WTC11 (cell line): ENCODE measurements around the gene GRIN1.
"Not testable (repeated sequence)": the region's sequence is repeated elsewhere in the genome, so short reads cannot be mapped to it uniquely, and the experiment has no call there.

Source experiments
- ATF3 ChIP-seq: sonication (generic); formaldehyde crosslinking; conservative IDR thresholded peaks from 2 replicates; pipeline ENCODE4 v1.8.1; 2022; ENCODE audit warnings: mild to moderate bottlenecking, missing genetic modification reagents
- ATF6 ChIP-seq: sonication (generic); formaldehyde crosslinking; IDR thresholded peaks from 2 replicates; pipeline ENCODE4 v1.8.1; 2023; ENCODE audit warnings: mild to moderate bottlenecking, missing genetic modification reagents
- CTCF ChIP-seq: fragments of 200-600 bp; IDR thresholded peaks from 2 replicates; pipeline ENCODE4 v1.8.0; 2022; ENCODE audit warnings: antibody characterized with exemption
- FOXJ3 ChIP-seq: sonication (generic); formaldehyde crosslinking; IDR thresholded peaks from 2 replicates; pipeline ENCODE4 v1.9.0; 2021; ENCODE audit warnings: missing genetic modification reagents, mild to moderate bottlenecking, borderline replicate concordance
- FOXK1 ChIP-seq: sonication (generic); formaldehyde crosslinking; IDR thresholded peaks from 2 replicates; pipeline ENCODE4 v1.8.0; 2022; ENCODE audit warnings: mild to moderate bottlenecking, moderate library complexity, missing genetic modification reagents
- JAZF1 ChIP-seq: fragments of 250-450 bp; sonication (Bioruptor Pico); IDR thresholded peaks from 2 replicates; pipeline ENCODE4 v1.9.0; 2021; ENCODE audit warnings: moderate library complexity, mild to moderate bottlenecking, inconsistent platforms
- MXD4 ChIP-seq: fragments of 250-450 bp; sonication (Bioruptor Pico); IDR thresholded peaks from 2 replicates; pipeline ENCODE4 v1.8.0; 2021; ENCODE audit warnings: mild to moderate bottlenecking, moderate library complexity, borderline replicate concordance
- PREB ChIP-seq: sonication (generic); formaldehyde crosslinking; IDR thresholded peaks from 2 replicates; pipeline ENCODE4 v1.8.1; 2022; ENCODE audit warnings: mild to moderate bottlenecking, missing genetic modification reagents, moderate library complexity, borderline replicate concordance
- SP1 ChIP-seq: sonication (generic); formaldehyde crosslinking; conservative IDR thresholded peaks from 2 replicates; pipeline ENCODE4 v1.8.1; 2022; ENCODE audit warnings: missing genetic modification reagents
- TEAD4 ChIP-seq: sonication (generic); formaldehyde crosslinking; IDR thresholded peaks from 2 replicates; pipeline ENCODE4 v1.8.0; 2022; ENCODE audit warnings: mild to moderate bottlenecking, missing genetic modification reagents
- ZNF121 ChIP-seq: sonication (generic); formaldehyde crosslinking; IDR thresholded peaks from 2 replicates; pipeline ENCODE4 v1.8.0; 2023; ENCODE audit warnings: missing genetic modification reagents

- TF ChIP-seq ZNF121 (CRISPR knock-in tag); JAZF1 (CRISPR knock-in tag); CTCF; ATF3; FOXJ3 (CRISPR knock-in tag); PREB (CRISPR knock-in tag); MXD4 (CRISPR knock-in tag); FOXK1 (CRISPR knock-in tag); ATF6 (CRISPR knock-in tag); SP1 (CRISPR knock-in tag); TEAD4 (CRISPR knock-in tag): not testable (repeated sequence)
These were observed 3.8 kb upstream of the GRIN1 start for GRCh38 chr9:137135154-137135553.
